H1 (cell line): Measurements from ENCODE around the gene PPP1R14C. TPM values are rescaled to one million over a fixed set of nuclear protein-coding genes. Genes with fewer than 3 reads are reported as not detected.

Experiments used
- CTCF ChIA-PET: fragments of 300-600 bp; sonication (Branson Sonifier 250); formaldehyde crosslinking; loops from one replicate; lab custom pipeline; 2021; ENCODE audit not compliant: partially characterized antibody; lab: Charles Lee
- POLR2A ChIA-PET: fragments of 300-600 bp; sonication (Branson Sonifier 250); formaldehyde crosslinking; loops from one replicate; lab custom pipeline; 2021; ENCODE audit warnings: inconsistent platforms; ENCODE audit not compliant: partially characterized antibody; lab: Charles Lee
- DNase-seq, 2 experiments: peaks; one replicate each; pipeline versions ENCODE4 v3.0.0 to v3.0.0-alpha.2; 2010 to 2022; ENCODE audit warnings: low spot score in 2 of 2, low read depth in 1 of 2, mixed read lengths in 1 of 2
- FAIRE-seq: peaks from 2 replicates; lab custom pipeline; 2011; peaks lifted over from hg19 to GRCh38; lab: Jason Lieb, UNC
- H2AFZ ChIP-seq: 2 replicates; pipeline ENCODE4 v1.8.1; 2012; ENCODE audit warnings: low read length, inconsistent platforms
- H2AK5ac ChIP-seq: 2 replicates; pipeline ENCODE4 v1.6.1; 2013; ENCODE audit warnings: low read depth, low read length
- H2BK120ac ChIP-seq: replicated peaks from 2 replicates; pipeline ENCODE3; 2013; ENCODE audit warnings: low read depth, low read length, inconsistent platforms
- H2BK12ac ChIP-seq: 2 replicates; pipeline ENCODE4 v1.6.1; 2013; ENCODE audit warnings: low read depth, low read length
- H2BK15ac ChIP-seq: 2 replicates; pipeline ENCODE4 v1.6.1; 2013; ENCODE audit warnings: low read length
- H2BK20ac ChIP-seq: 2 replicates; pipeline ENCODE4 v1.6.1; 2013; ENCODE audit warnings: low read length
- H2BK5ac ChIP-seq: 2 replicates; pipeline ENCODE4 v1.6.1; 2013; ENCODE audit warnings: low read depth, low read length
- H3K14ac ChIP-seq: 2 replicates; pipeline ENCODE4 v1.6.1; 2013; ENCODE audit warnings: inconsistent platforms; ENCODE audit not compliant: insufficient read length
- H3K18ac ChIP-seq: 2 replicates; pipeline ENCODE4 v1.6.1; 2013; ENCODE audit warnings: low read length; ENCODE audit errors: extremely low read depth
- H3K23ac ChIP-seq: 2 replicates; pipeline ENCODE4 v1.6.1; 2013; ENCODE audit warnings: inconsistent platforms; ENCODE audit not compliant: insufficient read length
- H3K23me2 ChIP-seq: 2 replicates; pipeline ENCODE4 v1.6.1; 2013; ENCODE audit warnings: low read depth, low read length
- H3K27ac ChIP-seq: 2 replicates; pipeline ENCODE4 v1.6.1; 2011; ENCODE audit warnings: low read depth, low read length, inconsistent platforms
- H3K27me3 ChIP-seq, 4 experiments: replicated peaks in 1 of 4; 1 replicate in 1 of 4; 2 replicates in 3 of 4; pipeline versions ENCODE4 v1.6.1 to v1.8.1; 2011 to 2013; ENCODE audit warnings: low read length in 3 of 4, mild to moderate bottlenecking in 3 of 4, inconsistent platforms in 2 of 4, mixed read lengths in 2 of 4, moderate library complexity in 1 of 4; ENCODE audit not compliant: control insufficient read depth in 3 of 4, insufficient read depth in 3 of 4; ENCODE audit errors: extremely low read depth in 1 of 4
- H3K36me3 ChIP-seq, 4 experiments: 2 replicates each; pipeline versions ENCODE4 v1.6.1 to v1.8.1; 2011 to 2013; ENCODE audit warnings: mild to moderate bottlenecking in 4 of 4, low read length in 3 of 4, moderate library complexity in 2 of 4, control low read depth in 1 of 4, inconsistent platforms in 1 of 4; ENCODE audit not compliant: insufficient read depth in 4 of 4, control insufficient read depth in 2 of 4
- H3K4ac ChIP-seq: replicated peaks from 2 replicates; pipeline ENCODE3; 2013; ENCODE audit warnings: low read length, low read depth, mixed read lengths, inconsistent platforms; ENCODE audit not compliant: insufficient read length
- H3K4me1 ChIP-seq, 4 experiments: replicated peaks in 1 of 4; 1 replicate in 1 of 4; 2 replicates in 3 of 4; pipeline versions ENCODE4 v1.6.1 to v1.8.1; 2011 to 2013; ENCODE audit warnings: low read length in 3 of 4, inconsistent platforms in 2 of 4, mixed read lengths in 1 of 4; ENCODE audit not compliant: insufficient read depth in 4 of 4, control insufficient read depth in 3 of 4
- H3K4me2 ChIP-seq, 2 experiments: 2 replicates each; pipeline versions ENCODE4 v1.6.1 to v1.8.1; 2011 to 2013; ENCODE audit warnings: low read depth in 2 of 2, low read length in 2 of 2, control low read depth in 1 of 2, inconsistent platforms in 1 of 2, mild to moderate bottlenecking in 1 of 2; ENCODE audit not compliant: insufficient read depth in 1 of 2
- H3K4me3 ChIP-seq, 4 experiments: fragments of 200-600, 300-600 bp in 1 of 4; sonication (generic), shearing (Covaris generic), sonication (Bioruptor Twin) in 1 of 4; 2 replicates each; pipeline versions ENCODE4 v1.5.1 to v1.8.1; 2011 to 2016; ENCODE audit warnings: low read length in 4 of 4, low read depth in 3 of 4, control low read depth in 2 of 4, inconsistent platforms in 2 of 4, mild to moderate bottlenecking in 2 of 4, mixed read lengths in 1 of 4, moderate library complexity in 1 of 4; ENCODE audit not compliant: insufficient read depth in 2 of 4; ENCODE audit errors: extremely low read depth in 1 of 4
- H3K56ac ChIP-seq: replicated peaks from 2 replicates; pipeline ENCODE3; 2013; ENCODE audit warnings: low read depth, mild to moderate bottlenecking, mixed read lengths, low read length, inconsistent platforms; ENCODE audit not compliant: insufficient read length
- H3K79me1 ChIP-seq: 2 replicates; pipeline ENCODE4 v1.6.1; 2013; ENCODE audit warnings: low read depth, low read length, control low read depth
- H3K79me2 ChIP-seq, 2 experiments: 2 replicates each; pipeline versions ENCODE4 v1.6.1 to v1.8.1; 2012 to 2013; ENCODE audit warnings: low read length in 2 of 2, mild to moderate bottlenecking in 2 of 2, inconsistent platforms in 1 of 2; ENCODE audit not compliant: insufficient read depth in 2 of 2, control insufficient read depth in 1 of 2
- H3K9ac ChIP-seq, 4 experiments: replicated peaks in 1 of 4; 1 replicate in 1 of 4; 2 replicates in 3 of 4; pipeline versions ENCODE4 v1.6.1 to v1.8.1; 2011 to 2013; ENCODE audit warnings: low read depth in 3 of 4, low read length in 3 of 4, control low read depth in 2 of 4, mild to moderate bottlenecking in 2 of 4, moderate library complexity in 2 of 4, inconsistent platforms in 1 of 4; ENCODE audit errors: extremely low read depth in 1 of 4
- H3K9me3 ChIP-seq, 2 experiments: 2 replicates each; pipeline versions ENCODE4 v1.6.1 to v1.8.1; 2012 to 2013; ENCODE audit warnings: mild to moderate bottlenecking in 2 of 2, moderate library complexity in 2 of 2, control low read depth in 1 of 2, inconsistent platforms in 1 of 2, low read depth in 1 of 2, low read length in 1 of 2, mixed read lengths in 1 of 2; ENCODE audit not compliant: insufficient read depth in 2 of 2
- H4K20me1 ChIP-seq, 2 experiments: replicated peaks in 1 of 2; 2 replicates each; pipeline versions ENCODE3 to v1.8.1; 2011 to 2013; ENCODE audit warnings: inconsistent platforms in 2 of 2, low read length in 2 of 2, mild to moderate bottlenecking in 1 of 2; ENCODE audit not compliant: insufficient read depth in 2 of 2, control insufficient read depth in 1 of 2
- H4K5ac ChIP-seq: 2 replicates; pipeline ENCODE4 v1.6.1; 2013; ENCODE audit warnings: low read length, low read depth, mixed read lengths, inconsistent platforms; ENCODE audit not compliant: insufficient read length
- H4K8ac ChIP-seq: 2 replicates; pipeline ENCODE4 v1.8.0; 2013; ENCODE audit warnings: mild to moderate bottlenecking, moderate library complexity, low read length, inconsistent platforms; ENCODE audit not compliant: insufficient read depth; ENCODE audit errors: extremely low read depth
- H4K91ac ChIP-seq: replicated peaks from 2 replicates; pipeline ENCODE3; 2013; ENCODE audit warnings: low read length, mixed read lengths, inconsistent platforms; ENCODE audit not compliant: insufficient read length
- BRCA1 ChIP-seq: IDR thresholded peaks from 2 replicates; pipeline ENCODE4 v1.6.1; 2012; ENCODE audit warnings: low read depth, low read length, improper control_type of control experiment
- CEBPB ChIP-seq: IDR thresholded peaks from 2 replicates; pipeline ENCODE4 v1.6.1; 2012; ENCODE audit warnings: low read depth, low read length
- CHD1 ChIP-seq: IDR thresholded peaks from 2 replicates; pipeline ENCODE4 v1.6.1; 2012; ENCODE audit warnings: low read depth, low read length, improper control_type of control experiment
- CTBP2 ChIP-seq: IDR thresholded peaks from 2 replicates; pipeline ENCODE4 v1.7.0; 2011; ENCODE audit warnings: borderline replicate concordance, mild to moderate bottlenecking, moderate library complexity, mixed read lengths, low read length; ENCODE audit not compliant: insufficient read depth, insufficient read length
- FOSL1 ChIP-seq: IDR thresholded peaks from 2 replicates; pipeline ENCODE4 v1.6.1; 2011; ENCODE audit warnings: mild to moderate bottlenecking, low read depth, low read length, moderate library complexity; ENCODE audit not compliant: insufficient read depth
- HDAC6 ChIP-seq: IDR thresholded peaks from one replicate; pipeline ENCODE4 v1.7.1; 2012; ENCODE audit warnings: low read depth, mild to moderate bottlenecking, inconsistent platforms, low read length, moderate library complexity
- KDM5A ChIP-seq: fragments of 200-600 bp; IDR thresholded peaks from 2 replicates; pipeline ENCODE4 v1.7.1; 2012; ENCODE audit warnings: mild to moderate bottlenecking, low read length, inconsistent platforms, mixed read lengths
- POLR2A ChIP-seq, 2 experiments: IDR thresholded peaks; 1 replicate in 1 of 2; 2 replicates in 1 of 2; pipeline ENCODE4 v1.6.1; 2011; ENCODE audit warnings: low read depth in 2 of 2, low read length in 2 of 2, mild to moderate bottlenecking in 2 of 2; ENCODE audit errors: control extremely low read depth in 1 of 2
- SIRT6 ChIP-seq: IDR thresholded peaks from one replicate; pipeline ENCODE4 v1.7.1; 2012; ENCODE audit warnings: low read length, inconsistent platforms
- SP4 ChIP-seq: IDR thresholded peaks from 2 replicates; pipeline ENCODE4 v1.6.1; 2012; ENCODE audit warnings: low read length, inconsistent platforms
- ZNF274 ChIP-seq: IDR thresholded peaks from 2 replicates; pipeline ENCODE4 v1.7.0; 2012; ENCODE audit warnings: low read length, borderline replicate concordance; ENCODE audit errors: extremely low read depth
- WGBS, 2 experiments: shearing (Covaris generic) in 1 of 2; methylation state at CpG; one replicate each; pipeline versions ENCODE4 v1.1.6 to v1.1.7; 2013 to 2015; ENCODE audit warnings: low lambda C conversion rate in 2 of 2, mixed read lengths in 2 of 2, inconsistent platforms in 1 of 2, low coverage in 1 of 2, missing lambda C conversion rate in 1 of 2; ENCODE audit not compliant: insufficient replicate concordance in 2 of 2, insufficient coverage in 1 of 2, insufficient read length in 1 of 2; ENCODE audit errors: extremely low coverage in 1 of 2, missing lambda C conversion rate in 1 of 2; 5-methylcytosine and 5-hydroxymethylcytosine counted together
- polyA plus RNA-seq, 7 experiments: library from polyadenylated mRNA; depleted of rRNA in 3 of 7; stranded (reverse) in 5 of 7; unstranded in 2 of 7; fragments of >200 nt in 5 of 7; fragments of 200-250 nt in 2 of 7; gene quantifications; 1 replicate in 5 of 7; 2 replicates in 1 of 7; 4 replicates in 1 of 7; pipeline versions ENCODE4 v1.2.1 to v1.2.3, GENCODE V29; 2011 to 2013; ENCODE audit warnings: missing spikeins in 2 of 7, mixed read lengths in 2 of 7
- total RNA-seq: library from RNA; stranded (reverse); fragmentation: NEBNext Ultra II Directional; extraction: Animal tissue kit (Norgen Biotek cat#: 25700); gene quantifications from 2 replicates; pipeline ENCODE4 v1.2.1, GENCODE V29; 2021

The PPP1R14C gene
- total and polyA plus RNA-seq, 2 of the 8 experiments (the other 6 are each of a cell fraction or from before 2014, with no cell fraction given), result 0.30 to 0.61 TPM

DNA sequence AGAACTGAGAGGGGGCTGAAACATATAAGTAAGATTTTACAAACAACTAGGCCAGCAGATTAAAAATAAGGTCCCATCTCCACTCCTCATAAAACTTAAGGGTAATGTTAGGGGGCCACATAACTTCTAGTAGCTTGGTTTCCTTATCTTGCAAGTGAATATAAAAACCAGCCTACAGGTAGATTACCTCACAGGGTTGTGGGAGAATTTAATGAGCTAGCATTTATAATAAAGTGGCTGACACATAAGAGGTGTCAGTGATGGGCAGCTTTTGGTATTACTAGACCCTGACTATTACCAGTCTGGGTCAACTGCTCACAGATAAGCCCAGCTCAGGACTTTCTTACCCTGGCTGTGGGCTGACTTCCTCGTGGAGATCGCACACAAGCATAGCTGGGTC is 9.2 kb upstream of the PPP1R14C start:
- Histone ChIP-seq H4K8ac (no peak overlapping the region), H4K20me1 (no peaks in the 10 kb centered on the region), H3K4me2 (no peak overlapping the region), H3K27me3 (peaks cover 0 to 3% (median 0%) of the 10 kb centered on the region in 4 experiments; a peak in 1 of 7 replicates), H2AFZ (no peak overlapping the region), H3K27ac (no peak overlapping the region), H3K14ac (no peak overlapping the region), H3K4ac (no peak overlapping the region), H2BK12ac (no peak overlapping the region), H2BK5ac (no peak overlapping the region), H3K4me1 (peaks cover 0 to 1% (median 0%) of the 10 kb centered on the region in 4 experiments; a peak in 1 of 7 replicates), H4K5ac (no peak overlapping the region), H3K79me2 (no peaks in the 10 kb centered on the region), H3K56ac (no peak overlapping the region), H2BK20ac (no peak overlapping the region), H2BK120ac (no peak overlapping the region), H3K23ac (no peak overlapping the region), H4K91ac (no peak overlapping the region), H3K23me2 (no peaks in the 10 kb centered on the region), H3K79me1 (no peaks in the 10 kb centered on the region), H3K36me3 (no peaks in the 10 kb centered on the region), H3K9me3 (no peaks in the 10 kb centered on the region), H3K4me3 (no peak overlapping the region), H2AK5ac (no peak overlapping the region), H2BK15ac (no peak overlapping the region), H3K9ac (no peak overlapping the region), H3K18ac (no peak overlapping the region)
- ChIA-PET POLR2A (no interaction called here), CTCF (interaction anchor here (1.2 to 2.3 kb wide), 3 partner anchors 10 to 63 kb away, joined by 3 to 8 read pairs (median 7); no protein-coding TSS in a partner anchor)
- 85% methylated on average over 2 of the region's 2 CpGs; no CpG with 5 or more reads in 1 of the 2 experiments for WGBS, 2 experiments
- no peak for FAIRE-seq
- no peak for DNase-seq
- TF ChIP-seq CEBPB, result no peak
- TF ChIP-seq POLR2A (IDR thresholded peaks at IDR 0.05; ENCODE audit: control extremely low read depth in 1 of 2, low read depth in 2 of 2, low read length in 2 of 2), result no peak
- TF ChIP-seq BRCA1, result no peak
- TF ChIP-seq CTBP2, result no peak
- TF ChIP-seq HDAC6, result no peak
- TF ChIP-seq ZNF274, result no peak
- no peak for TF ChIP-seq SIRT6
- no peak for TF ChIP-seq KDM5A
- no peak for TF ChIP-seq SP4
- TF ChIP-seq CHD1, result no peak
- no peak for TF ChIP-seq FOSL1
